Activated naive CD8-positive, alpha-beta T cell (primary cell): ENCODE results near the gene DHX15.
"Not testable (repeated sequence)": the region's sequence is repeated elsewhere in the genome, so short reads cannot be mapped to it uniquely, and the experiment has no call there.

Experiments used
- H3K27ac Mint-ChIP-seq: one replicate; pipeline ENCODE4 v1.8.0; 2021; ENCODE audit warnings: mixed read lengths
- H3K27me3 Mint-ChIP-seq: one replicate; pipeline ENCODE4 v1.8.0; 2021; ENCODE audit warnings: mixed read lengths
- H3K36me3 Mint-ChIP-seq: one replicate; pipeline ENCODE4 v1.8.0; 2021; ENCODE audit warnings: mixed read lengths
- H3K4me1 Mint-ChIP-seq: one replicate; pipeline ENCODE4 v1.8.0; 2021; ENCODE audit warnings: low read depth, mixed read lengths
- H3K4me3 Mint-ChIP-seq: one replicate; pipeline ENCODE4 v1.8.0; 2021; ENCODE audit warnings: mild to moderate bottlenecking, mixed read lengths
- H3K9me3 Mint-ChIP-seq: one replicate; pipeline ENCODE4 v1.8.0; 2021; ENCODE audit warnings: low read depth, mixed read lengths

DHX15 gene

GRCh38 chr4:24535399-24535798 lies 49.0 kb downstream of the DHX15 start:
- no peak overlapping the region for H3K27ac Mint-ChIP-seq

GRCh38 chr4:24533364-24533763 lies 51.0 kb downstream of the DHX15 start:
- no peak overlapping the region for H3K4me3 Mint-ChIP-seq
- H3K27ac Mint-ChIP-seq: no peak overlapping the region
- peaks cover 10% of the 10 kb centered on the region for H3K36me3 Mint-ChIP-seq
- H3K4me1 Mint-ChIP-seq: peaks cover 11% of the 10 kb centered on the region
- H3K9me3 Mint-ChIP-seq: no peaks in the 10 kb centered on the region
- no peaks in the 10 kb centered on the region for H3K27me3 Mint-ChIP-seq

More at GRCh38 chr4:24535399-24535798, 49.0 kb downstream of the DHX15 start:
- Mint-ChIP-seq H3K27me3 (no peaks in the 10 kb centered on the region), H3K4me1 (peaks cover 17% of the 10 kb centered on the region), H3K36me3 (peaks cover 14% of the 10 kb centered on the region), H3K4me3 (no peak overlapping the region), H3K9me3 (no peaks in the 10 kb centered on the region)

- no peak overlapping the region for H3K4me3 Mint-ChIP-seq
- no peaks in the 10 kb centered on the region for H3K27me3 Mint-ChIP-seq
- H3K27ac Mint-ChIP-seq: no peak overlapping the region
- no peaks in the 10 kb centered on the region for H3K9me3 Mint-ChIP-seq
- H3K36me3 Mint-ChIP-seq: peaks cover 14% of the 10 kb centered on the region
- H3K4me1 Mint-ChIP-seq: peaks cover 2% of the 10 kb centered on the region
These were observed 54.8 kb downstream of the DHX15 start for GRCh38 chr4:24529555-24529954.

- Mint-ChIP-seq H3K4me3 (no peak overlapping the region), H3K4me1 (peaks cover 6% of the 10 kb centered on the region), H3K9me3 (no peaks in the 10 kb centered on the region)
These were observed 57.0 kb downstream of the DHX15 start for GRCh38 chr4:24527371-24527770.

GRCh38 chr4:24521544-24521943 lies 62.8 kb downstream of the DHX15 start:
- no peak overlapping the region for H3K4me3 Mint-ChIP-seq
- H3K9me3 Mint-ChIP-seq: peaks cover 4% of the 10 kb centered on the region
- no peaks in the 10 kb centered on the region for H3K27me3 Mint-ChIP-seq
- H3K27ac Mint-ChIP-seq: peak overlapping the region; percentile 12
- peaks cover 12% of the 10 kb centered on the region for H3K4me1 Mint-ChIP-seq
- H3K36me3 Mint-ChIP-seq: peaks cover 35% of the 10 kb centered on the region

More at GRCh38 chr4:24527371-24527770, 57.0 kb downstream of the DHX15 start:
- H3K36me3 Mint-ChIP-seq: peaks cover 21% of the 10 kb centered on the region
- H3K27ac Mint-ChIP-seq: no peak overlapping the region
- no peaks in the 10 kb centered on the region for H3K27me3 Mint-ChIP-seq

GRCh38 chr4:24519649-24520048 lies 64.7 kb downstream of the DHX15 start:
- no peaks in the 10 kb centered on the region for H3K27me3 Mint-ChIP-seq
- peaks cover 13% of the 10 kb centered on the region for H3K4me1 Mint-ChIP-seq
- H3K4me3 Mint-ChIP-seq: no peak overlapping the region
- H3K27ac Mint-ChIP-seq: no peak overlapping the region
- peaks cover 31% of the 10 kb centered on the region for H3K36me3 Mint-ChIP-seq
- H3K9me3 Mint-ChIP-seq: peaks cover 4% of the 10 kb centered on the region

GRCh38 chr4:24517676-24518075 lies 66.7 kb downstream of the DHX15 start:
- no peaks in the 10 kb centered on the region for H3K27me3 Mint-ChIP-seq

GRCh38 chr4:24516926-24517325 lies 67.4 kb downstream of the DHX15 start:
- peaks cover 4% of the 10 kb centered on the region for H3K9me3 Mint-ChIP-seq

More at GRCh38 chr4:24517676-24518075, 66.7 kb downstream of the DHX15 start:
- Mint-ChIP-seq H3K9me3 (peaks cover 4% of the 10 kb centered on the region), H3K27ac (no peak overlapping the region), H3K36me3 (peaks cover 27% of the 10 kb centered on the region), H3K4me1 (peaks cover 10% of the 10 kb centered on the region), H3K4me3 (no peak overlapping the region)

GRCh38 chr4:24515698-24516097 lies 68.7 kb downstream of the DHX15 start:
- peaks cover 17% of the 10 kb centered on the region for H3K36me3 Mint-ChIP-seq
- peak overlapping the region; percentile 50 for H3K27ac Mint-ChIP-seq
- H3K9me3 Mint-ChIP-seq: peaks cover 4% of the 10 kb centered on the region
- H3K27me3 Mint-ChIP-seq: no peaks in the 10 kb centered on the region
- peaks cover 5% of the 10 kb centered on the region for H3K4me1 Mint-ChIP-seq
- H3K4me3 Mint-ChIP-seq: no peak overlapping the region

More at GRCh38 chr4:24516926-24517325, 67.4 kb downstream of the DHX15 start:
- Mint-ChIP-seq H3K4me1 (peaks cover 5% of the 10 kb centered on the region), H3K27me3 (no peaks in the 10 kb centered on the region), H3K27ac (peak overlapping the region; percentile 10), H3K36me3 (peaks cover 23% of the 10 kb centered on the region), H3K4me3 (no peak overlapping the region)

GRCh38 chr4:24514808-24515207 lies 69.5 kb downstream of the DHX15 start:
- H3K27ac Mint-ChIP-seq: no peak overlapping the region
- no peak overlapping the region for H3K4me3 Mint-ChIP-seq
- peaks cover 3% of the 10 kb centered on the region for H3K4me1 Mint-ChIP-seq
- no peaks in the 10 kb centered on the region for H3K27me3 Mint-ChIP-seq
- peaks cover 13% of the 10 kb centered on the region for H3K36me3 Mint-ChIP-seq
- peaks cover 4% of the 10 kb centered on the region for H3K9me3 Mint-ChIP-seq

GRCh38 chr4:24513718-24514117 lies 70.6 kb downstream of the DHX15 start:
- H3K4me1 Mint-ChIP-seq: peaks cover 3% of the 10 kb centered on the region
- no peak overlapping the region for H3K27ac Mint-ChIP-seq
- H3K27me3 Mint-ChIP-seq: no peaks in the 10 kb centered on the region
- peaks cover 4% of the 10 kb centered on the region for H3K9me3 Mint-ChIP-seq
- H3K4me3 Mint-ChIP-seq: no peak overlapping the region
- H3K36me3 Mint-ChIP-seq: peaks cover 12% of the 10 kb centered on the region

GRCh38 chr4:24511371-24512063 lies 72.8 kb downstream of the DHX15 start:
- no peaks in the 10 kb centered on the region for H3K27me3 Mint-ChIP-seq
- peaks cover 5% of the 10 kb centered on the region for H3K36me3 Mint-ChIP-seq
- H3K4me3 Mint-ChIP-seq: no peak overlapping the region
- H3K27ac Mint-ChIP-seq: no peak overlapping the region
- H3K4me1 Mint-ChIP-seq: peaks cover 2% of the 10 kb centered on the region
- no peaks in the 10 kb centered on the region for H3K9me3 Mint-ChIP-seq

GRCh38 chr4:24510091-24510490 lies 74.3 kb downstream of the DHX15 start:
- H3K27ac Mint-ChIP-seq: no peak overlapping the region
- H3K4me1 Mint-ChIP-seq: no peaks in the 10 kb centered on the region
- peaks cover 3% of the 10 kb centered on the region for H3K36me3 Mint-ChIP-seq
- H3K4me3 Mint-ChIP-seq: no peak overlapping the region
- H3K9me3 Mint-ChIP-seq: no peaks in the 10 kb centered on the region
- no peaks in the 10 kb centered on the region for H3K27me3 Mint-ChIP-seq

GRCh38 chr4:24508541-24508940 lies 75.8 kb downstream of the DHX15 start:
- Mint-ChIP-seq H3K27ac (no peak overlapping the region), H3K4me1 (no peaks in the 10 kb centered on the region), H3K27me3 (no peaks in the 10 kb centered on the region), H3K4me3 (no peak overlapping the region), H3K36me3 (peaks cover 3% of the 10 kb centered on the region), H3K9me3 (no peaks in the 10 kb centered on the region)

- Mint-ChIP-seq H3K9me3 (no peaks in the 10 kb centered on the region), H3K4me1 (no peaks in the 10 kb centered on the region), H3K27ac (no peak overlapping the region), H3K4me3 (no peak overlapping the region), H3K36me3 (peaks cover 3% of the 10 kb centered on the region), H3K27me3 (no peaks in the 10 kb centered on the region)
These were observed 76.9 kb downstream of the DHX15 start for GRCh38 chr4:24507439-24507838.

GRCh38 chr4:24503090-24503489 lies 81.3 kb downstream of the DHX15 start:
- not testable (repeated sequence) for H3K27me3 Mint-ChIP-seq, H3K4me1 Mint-ChIP-seq, H3K9me3 Mint-ChIP-seq, H3K27ac Mint-ChIP-seq, H3K36me3 Mint-ChIP-seq, H3K4me3 Mint-ChIP-seq
